Cardiac fibroblast (primary cell): Measurements from ENCODE around the gene CYP4A22.
"Not testable (repeated sequence)": the region's sequence is repeated elsewhere in the genome, so short reads cannot be mapped to it uniquely, and the experiment has no call there.

Experiments used
- DNase-seq, 2 donors: peaks; one replicate each; pipeline versions ENCODE4 v3.0.0 to v3.0.0-alpha.2; 2010; ENCODE audit warnings: low read depth in 2 of 2
- H3K4me3 ChIP-seq, 2 donors: replicated peaks in 1 of 2; 1 replicate in 1 of 2; 2 replicates in 1 of 2; pipeline ENCODE4 v1.5.1; 2011; ENCODE audit warnings: low read depth in 2 of 2, low read length in 2 of 2, mild to moderate bottlenecking in 2 of 2, moderate library complexity in 1 of 2
- CTCF ChIP-seq: IDR thresholded peaks from one replicate; pipeline ENCODE4 v1.5.1; 2011; ENCODE audit warnings: low read depth, mild to moderate bottlenecking, low read length, inconsistent platforms

Gene CYP4A22

GRCh38 chr1:47128221-47128620 lies 9.0 kb upstream of the CYP4A22 start:
- no peak for DNase-seq
- TF ChIP-seq CTCF = no peak
- H3K4me3 ChIP-seq = no peak overlapping the region

GRCh38 chr1:47128854-47129253 lies 8.4 kb upstream of the CYP4A22 start:
- DNase-seq, H3K4me3 ChIP-seq: not testable (repeated sequence)

- H3K4me3 ChIP-seq, DNase-seq: not testable (repeated sequence)
Observed at GRCh38 chr1:47129489-47130230, 7.6 kb upstream of the CYP4A22 start.

- not testable (repeated sequence) for DNase-seq, H3K4me3 ChIP-seq
Observed at GRCh38 chr1:47132665-47133064, 4.6 kb upstream of the CYP4A22 start.

GRCh38 chr1:47137925-47138615 lies 829 bp downstream of the CYP4A22 start:
- no peak for DNase-seq
- no peak for TF ChIP-seq CTCF
- H3K4me3 ChIP-seq = no peak overlapping the region

GRCh38 chr1:47140358-47140757 lies 3.1 kb downstream of the CYP4A22 start:
- DNase-seq = not testable (repeated sequence)

GRCh38 chr1:47143654-47144053 lies 6.4 kb downstream of the CYP4A22 start:
- DNase-seq = peak; percentile 2 to 10
- not testable (repeated sequence) for H3K4me3 ChIP-seq
- TF ChIP-seq CTCF = peak; percentile 30

More at GRCh38 chr1:47140358-47140757, 3.1 kb downstream of the CYP4A22 start:
- not testable (repeated sequence) for H3K4me3 ChIP-seq

GRCh38 chr1:47146495-47146894 lies 9.3 kb downstream of the CYP4A22 start:
- not testable (repeated sequence) for DNase-seq

GRCh38 chr1:47147047-47147785 lies 10.0 kb downstream of the CYP4A22 start:
- no peak for DNase-seq
- no peak for TF ChIP-seq CTCF
- H3K4me3 ChIP-seq = no peak overlapping the region

More at GRCh38 chr1:47146495-47146894, 9.3 kb downstream of the CYP4A22 start:
- not testable (repeated sequence) for H3K4me3 ChIP-seq

- H3K4me3 ChIP-seq, DNase-seq: not testable (repeated sequence)
Observed at GRCh38 chr1:47149162-47149561, 11.9 kb downstream of the CYP4A22 start.

- not testable (repeated sequence) for H3K4me3 ChIP-seq, DNase-seq
Observed at GRCh38 chr1:47156457-47156856, 19.2 kb downstream of the CYP4A22 start.

GRCh38 chr1:47157957-47158356 lies 20.7 kb downstream of the CYP4A22 start:
- H3K4me3 ChIP-seq, DNase-seq: not testable (repeated sequence)
